ENCODE data around the gene C12orf76.

DNA sequence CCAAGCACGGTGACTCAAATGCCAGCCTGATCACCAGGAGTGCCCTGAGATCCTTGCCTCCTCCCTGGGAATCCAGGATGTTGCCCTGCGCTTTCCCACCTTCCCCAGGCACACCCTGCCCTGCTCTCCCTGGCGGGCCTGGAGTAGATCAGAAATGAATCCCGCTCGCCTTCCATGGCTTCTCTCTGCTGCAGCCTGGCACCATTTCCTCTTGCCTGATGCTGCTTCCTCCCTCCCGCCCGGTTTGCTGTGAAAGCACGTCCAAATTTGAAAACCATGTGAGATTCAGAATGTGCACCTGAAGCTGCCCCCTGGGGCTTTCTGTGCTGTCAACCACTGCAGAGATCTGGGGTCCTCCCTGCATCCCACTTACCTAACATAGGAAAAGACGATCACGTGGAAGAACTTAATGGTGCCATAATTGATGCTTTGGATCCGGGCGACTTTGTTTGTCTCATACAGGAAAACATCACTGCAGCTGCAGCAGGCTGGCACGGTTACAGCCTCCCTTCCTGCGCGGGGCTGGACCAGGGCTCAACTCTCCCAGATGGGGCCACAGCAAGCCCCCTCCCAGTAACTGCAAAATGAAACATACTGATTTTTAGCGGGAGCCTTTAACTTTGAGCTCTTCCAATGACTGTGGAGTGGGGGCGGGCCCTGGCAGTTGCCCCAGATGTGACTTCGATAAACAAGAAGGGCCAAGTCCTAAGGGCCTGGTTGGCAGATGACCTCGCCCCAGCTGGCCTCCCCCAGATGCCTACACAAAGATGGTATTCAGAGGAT is 24.9 kb upstream of the C12orf76 start:
- no peak for TF ChIP-seq ATF2 (CRISPR knock-in tag; IDR thresholded peaks at IDR 0.05; ENCODE audit: borderline replicate concordance, low read depth)
- TF ChIP-seq, protein P1, sequence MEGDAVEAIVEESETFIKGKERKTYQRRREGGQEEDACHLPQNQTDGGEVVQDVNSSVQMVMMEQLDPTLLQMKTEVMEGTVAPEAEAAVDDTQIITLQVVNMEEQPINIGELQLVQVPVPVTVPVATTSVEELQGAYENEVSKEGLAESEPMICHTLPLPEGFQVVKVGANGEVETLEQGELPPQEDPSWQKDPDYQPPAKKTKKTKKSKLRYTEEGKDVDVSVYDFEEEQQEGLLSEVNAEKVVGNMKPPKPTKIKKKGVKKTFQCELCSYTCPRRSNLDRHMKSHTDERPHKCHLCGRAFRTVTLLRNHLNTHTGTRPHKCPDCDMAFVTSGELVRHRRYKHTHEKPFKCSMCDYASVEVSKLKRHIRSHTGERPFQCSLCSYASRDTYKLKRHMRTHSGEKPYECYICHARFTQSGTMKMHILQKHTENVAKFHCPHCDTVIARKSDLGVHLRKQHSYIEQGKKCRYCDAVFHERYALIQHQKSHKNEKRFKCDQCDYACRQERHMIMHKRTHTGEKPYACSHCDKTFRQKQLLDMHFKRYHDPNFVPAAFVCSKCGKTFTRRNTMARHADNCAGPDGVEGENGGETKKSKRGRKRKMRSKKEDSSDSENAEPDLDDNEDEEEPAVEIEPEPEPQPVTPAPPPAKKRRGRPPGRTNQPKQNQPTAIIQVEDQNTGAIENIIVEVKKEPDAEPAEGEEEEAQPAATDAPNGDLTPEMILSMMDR (IDR thresholded peaks at IDR 0.05), result no peak
- no peak for TF ChIP-seq NR2C2 (CRISPR knock-in tag; IDR thresholded peaks at IDR 0.05)
- TF ChIP-seq ZNF121 (CRISPR knock-in tag; IDR thresholded peaks at IDR 0.05), result no peak
- no peak for TF ChIP-seq ESRRA (CRISPR knock-in tag; IDR thresholded peaks at IDR 0.05; ENCODE audit: borderline replicate concordance)
- TF ChIP-seq NFYB (CRISPR knock-in tag; conservative IDR thresholded peaks at IDR 0.05; ENCODE audit: low read depth), result no peak
- no peak for TF ChIP-seq ZNF396 (CRISPR knock-in tag; IDR thresholded peaks at IDR 0.05; ENCODE audit: borderline replicate concordance)
- no peak for TF ChIP-seq MLX (CRISPR knock-in tag; IDR thresholded peaks at IDR 0.05)
- no peak for TF ChIP-seq JUN (CRISPR knock-in tag; IDR thresholded peaks at IDR 0.05)

Measured in WTC11 (cell line).